T-helper 2 cell (primary cell): ENCODE data around the gene RACGAP1.

Experiments
- DNase-seq, 5 experiments: peaks; one replicate each; pipeline versions ENCODE4 v3.0.0 to v3.0.0-alpha.2; 2012 to 2022

Gene RACGAP1

DNA sequence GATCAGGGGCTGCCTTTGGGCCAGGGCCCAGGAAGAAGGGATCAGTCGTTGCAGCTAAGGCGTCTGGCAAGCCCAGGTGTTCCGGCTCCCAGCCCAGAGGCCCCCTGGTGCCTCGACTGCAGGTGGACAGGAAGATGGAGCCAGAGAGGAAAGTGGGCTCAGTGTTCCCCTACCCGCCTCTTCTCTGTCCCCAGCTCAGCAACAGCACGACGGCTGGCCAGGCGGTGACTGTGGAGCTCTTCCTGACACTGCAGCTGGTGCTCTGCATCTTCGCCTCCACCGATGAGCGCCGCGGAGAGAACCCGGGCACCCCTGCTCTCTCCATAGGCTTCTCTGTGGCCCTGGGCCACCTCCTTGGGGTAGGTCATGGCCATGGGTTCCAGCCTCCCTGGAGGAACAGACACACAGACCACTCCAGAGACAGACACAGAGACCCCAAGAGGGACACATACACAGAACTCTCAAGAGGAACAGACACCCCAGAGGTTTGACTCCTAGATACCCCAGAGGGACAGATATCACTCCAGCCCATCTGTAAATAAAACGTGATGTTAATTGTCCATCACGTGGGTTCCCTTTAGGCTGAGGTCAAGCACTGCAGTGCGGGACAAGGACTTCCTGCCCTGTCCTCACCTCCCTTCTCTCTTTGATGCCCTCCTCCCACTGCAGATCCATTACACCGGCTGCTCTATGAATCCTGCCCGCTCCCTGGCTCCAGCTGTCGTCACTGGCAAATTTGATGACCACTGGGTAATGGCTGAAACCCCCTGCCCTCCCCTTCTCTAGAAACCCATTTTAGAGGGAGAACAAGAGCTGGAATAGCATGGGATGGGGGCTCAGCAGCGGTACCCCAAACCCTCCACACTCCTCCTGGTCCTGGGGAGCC is 71.1 kb downstream of the RACGAP1 start:
- no peak for DNase-seq

DNA sequence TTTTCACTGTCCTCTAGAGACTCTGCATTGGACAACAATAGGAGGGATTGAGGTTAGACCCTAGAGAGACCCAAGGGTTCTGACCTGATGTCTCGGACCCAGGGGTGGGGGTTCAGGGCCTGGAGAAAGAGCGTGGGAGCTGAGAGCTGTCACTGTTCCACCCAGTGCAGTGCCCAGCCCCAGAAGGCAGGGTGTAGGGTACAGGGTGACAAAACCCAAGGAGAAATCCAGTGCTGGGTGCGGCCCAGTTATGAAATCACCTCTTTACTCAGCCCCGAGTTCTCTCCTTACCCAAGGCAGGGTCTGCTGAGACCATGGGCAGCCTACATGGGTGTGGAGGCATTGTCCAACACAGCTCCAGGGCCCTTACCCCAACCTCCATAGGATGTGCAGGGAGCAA is 72.1 kb downstream of the RACGAP1 start:
- DNase-seq = no peak

DNA sequence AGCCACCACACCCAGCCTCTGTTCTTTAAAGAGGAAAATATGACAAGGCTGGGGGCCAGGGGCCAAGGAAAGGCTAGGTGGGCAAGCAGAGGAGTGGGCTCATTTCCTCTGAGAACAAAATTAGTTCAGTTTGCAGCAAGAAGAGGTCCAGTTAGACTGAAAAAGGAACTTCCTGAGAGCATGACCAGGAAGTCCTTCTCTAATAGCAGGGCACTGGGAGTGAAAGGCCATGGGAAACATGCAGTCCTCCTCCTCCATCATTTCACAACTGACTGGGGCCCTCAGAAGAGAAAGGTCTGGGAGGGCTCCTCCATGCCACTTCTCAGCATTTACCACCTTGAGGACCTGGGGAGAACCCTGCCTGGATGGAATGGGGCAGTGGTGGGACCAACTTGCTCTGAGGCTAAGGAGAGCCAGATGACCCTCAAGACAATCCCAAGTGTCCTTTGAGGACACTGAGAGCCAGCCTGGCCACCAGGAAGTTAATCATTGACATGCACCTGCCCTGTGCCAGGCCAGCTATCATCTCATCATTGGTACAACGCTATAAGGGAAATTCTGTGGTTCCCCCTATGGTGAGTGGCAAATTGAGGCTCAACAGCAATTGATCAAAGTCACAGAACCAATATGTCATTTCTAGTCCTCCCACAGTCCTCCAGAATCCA is 72.8 kb downstream of the RACGAP1 start:
- no peak for DNase-seq

- DNase-seq = no peak
These were observed 73.7 kb downstream of the RACGAP1 start for GRCh38 chr12:49951411-49952240.

GRCh38 chr12:49950273-49951251 is 74.7 kb downstream of the RACGAP1 start, which contains the start of gene AQP2:
Gene AQP2 (plus strand): TSS chr12:49950737. CDS start chr12:49950831, 94 bp downstream.
- no peak for DNase-seq

DNA sequence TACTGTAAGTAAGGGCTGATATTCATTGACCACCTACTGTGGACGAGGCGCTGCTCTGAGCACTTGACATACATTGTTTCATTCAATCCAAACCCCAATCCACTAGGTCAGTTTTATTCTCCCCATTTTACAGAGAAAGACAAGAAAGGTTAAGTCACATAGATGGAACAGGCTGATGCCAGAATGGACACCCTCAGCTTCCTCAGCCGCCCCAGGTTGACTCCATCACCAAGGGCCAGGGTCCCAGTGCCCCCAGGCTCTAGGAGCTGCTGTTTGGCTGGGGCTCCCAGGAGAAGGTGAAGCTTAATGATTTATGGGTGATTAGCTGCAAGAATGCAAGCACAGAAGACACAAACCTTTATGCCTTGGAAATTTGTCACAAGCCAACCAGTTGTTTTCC is 75.4 kb downstream of the RACGAP1 start:
- DNase-seq = no peak

DNA sequence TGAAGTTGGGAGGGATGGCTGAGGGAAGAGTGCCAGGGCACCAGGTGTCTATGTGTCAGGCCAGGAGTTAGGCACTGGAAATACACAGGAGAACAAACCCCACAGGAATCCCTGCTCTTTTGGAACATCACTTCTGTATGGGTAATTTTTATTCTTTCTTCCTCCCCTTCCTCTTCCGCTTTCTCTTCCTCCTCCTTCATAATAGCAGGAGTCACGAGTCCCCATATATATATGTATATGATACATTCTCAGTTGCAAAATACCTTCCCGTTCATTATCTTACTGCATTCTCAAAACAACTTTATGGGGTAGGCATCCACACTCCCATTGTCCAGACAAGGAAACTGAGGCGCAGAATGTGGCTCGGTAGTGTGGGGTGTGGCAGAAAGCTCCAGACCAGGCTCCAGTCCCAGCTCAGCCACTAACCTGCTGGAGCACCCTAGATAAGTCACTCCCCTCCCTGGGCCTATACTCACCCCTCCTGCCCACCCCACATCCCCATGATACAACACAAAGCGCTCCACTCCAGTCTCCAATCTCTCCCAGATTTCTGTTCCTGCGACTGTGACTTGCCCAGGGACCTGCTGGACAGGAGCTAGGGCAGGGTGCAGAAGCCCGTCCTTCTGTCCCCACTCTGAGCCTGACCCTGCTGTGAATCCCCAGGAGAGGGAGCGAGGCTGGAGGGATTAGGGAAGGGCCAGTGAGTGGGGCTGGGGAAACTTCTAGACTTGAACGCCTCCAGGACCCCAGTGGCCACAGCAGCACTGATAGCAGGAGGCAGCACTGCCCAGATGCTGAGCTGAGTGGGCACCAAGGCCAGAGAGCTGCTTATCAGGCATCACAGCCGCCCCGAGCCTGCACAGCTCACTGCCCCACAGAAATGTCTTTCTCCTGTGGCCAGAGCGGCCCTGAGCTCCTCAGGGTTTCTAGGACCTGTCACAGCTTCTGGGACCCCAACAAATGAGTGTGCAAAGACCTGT is 76.1 kb downstream of the RACGAP1 start:
- DNase-seq = no peak

- DNase-seq = no peak
These were observed 77.6 kb downstream of the RACGAP1 start for GRCh38 chr12:49947593-49948226.

GRCh38 chr12:49946497-49946896 is 78.8 kb downstream of the RACGAP1 start:
- DNase-seq = no peak

DNA sequence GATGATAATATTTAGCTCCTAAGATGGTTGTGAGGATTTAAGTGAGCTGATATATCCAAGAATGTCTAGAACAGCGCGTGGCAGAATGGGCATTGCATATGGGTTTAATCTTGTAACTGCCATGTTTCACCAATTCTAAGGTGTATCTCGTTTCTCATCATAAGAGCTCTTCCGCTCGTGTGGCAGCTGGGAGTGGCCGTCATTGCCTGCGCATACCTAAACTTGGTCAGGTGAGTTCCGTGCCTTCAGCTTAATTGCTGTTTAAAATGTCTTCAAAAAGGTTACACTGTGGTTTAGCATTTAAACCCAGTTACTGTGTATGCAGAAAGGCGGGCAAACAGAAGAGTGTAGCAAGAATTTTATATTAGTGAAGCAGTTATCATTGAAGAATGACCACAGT is 79.2 kb downstream of the RACGAP1 start:
- DNase-seq = no peak

DNA sequence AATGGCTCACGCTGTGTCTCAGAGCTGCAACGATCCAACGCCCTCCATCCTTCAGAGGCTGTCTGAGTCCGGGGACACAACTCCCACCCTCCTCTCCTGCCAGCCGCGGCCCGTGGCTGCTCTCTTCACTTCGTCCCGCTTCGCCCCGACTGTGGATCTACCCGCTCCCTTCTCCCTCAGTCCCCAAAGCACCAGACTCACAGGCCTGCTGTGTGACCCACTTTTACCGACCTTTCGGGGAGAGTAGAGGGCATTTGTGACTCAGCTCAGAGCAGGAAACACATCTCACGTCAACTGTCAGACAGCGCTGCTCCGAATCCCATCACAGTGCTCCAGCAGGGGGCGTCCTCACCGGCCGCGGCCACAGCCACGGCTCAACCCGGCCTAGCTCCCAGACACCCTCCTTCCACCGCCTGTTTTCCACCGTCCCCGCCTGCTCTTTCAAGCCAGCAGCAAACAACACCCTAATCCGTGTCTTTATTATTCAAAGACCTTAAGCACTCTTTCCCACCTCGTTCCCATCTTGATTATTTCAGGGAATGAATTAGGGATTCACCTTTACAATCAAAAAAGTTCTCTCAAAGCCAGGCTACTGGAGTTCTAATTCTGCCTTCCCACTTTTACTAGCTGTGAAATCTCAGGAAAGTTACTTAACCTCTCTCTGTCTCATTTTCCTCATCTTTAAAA is 79.8 kb downstream of the RACGAP1 start:
- peak; percentile 52 to 86 (median 61) for DNase-seq

- no peak for DNase-seq
These were observed 80.6 kb downstream of the RACGAP1 start for GRCh38 chr12:49944718-49945117.

GRCh38 chr12:49944046-49944445 is 81.2 kb downstream of the RACGAP1 start:
- DNase-seq = no peak

- DNase-seq = no peak
These were observed 81.7 kb downstream of the RACGAP1 start for GRCh38 chr12:49943625-49943960.

- DNase-seq = no peak
These were observed 82.2 kb downstream of the RACGAP1 start for GRCh38 chr12:49942921-49943624.

GRCh38 chr12:49942512-49942893 is 82.8 kb downstream of the RACGAP1 start:
- no peak for DNase-seq

DNA sequence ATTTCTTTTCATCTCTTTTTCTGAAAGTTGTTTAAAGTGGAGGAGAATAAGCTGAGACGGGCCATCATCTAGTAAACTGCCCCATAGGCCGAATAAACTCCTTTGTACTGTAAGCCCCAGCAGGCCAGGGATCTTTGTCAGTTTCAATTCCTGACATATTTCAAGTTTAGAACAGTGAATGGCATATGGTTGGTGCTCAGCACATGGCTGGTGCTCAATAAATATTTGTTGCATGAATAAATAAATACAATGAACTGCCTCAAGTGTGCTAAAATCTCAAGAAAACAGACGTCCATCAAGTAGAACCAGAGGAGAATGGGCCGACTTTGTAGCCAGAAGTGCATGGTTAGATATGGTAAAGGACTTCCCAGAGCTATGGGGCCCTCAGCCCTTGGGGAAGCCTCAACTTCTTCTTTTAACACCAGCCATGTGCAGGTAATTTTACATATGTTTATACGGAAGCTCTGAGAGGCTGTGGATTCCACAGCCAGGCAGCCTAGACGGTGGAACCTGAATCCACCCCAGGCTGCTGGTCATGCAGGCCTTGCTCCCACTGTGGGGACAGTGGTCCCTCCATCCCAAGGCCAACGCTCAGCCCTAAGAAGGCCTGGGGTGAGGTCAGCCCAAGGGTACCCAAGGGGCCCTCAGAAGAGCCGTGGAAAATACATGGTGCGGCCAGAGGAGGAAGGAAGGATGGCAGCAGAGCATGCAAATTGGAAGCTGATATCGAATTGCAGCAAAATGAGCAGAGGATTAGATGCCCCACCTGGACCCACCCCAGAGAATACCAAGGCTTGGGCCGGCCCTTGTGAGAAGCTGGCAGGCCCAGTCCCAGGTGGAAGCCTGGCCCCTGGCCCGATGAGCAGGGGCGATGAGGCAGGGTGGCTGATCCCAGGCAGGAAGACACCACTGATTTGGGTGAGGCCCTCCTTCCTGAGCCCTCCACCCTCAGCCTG is 83.5 kb downstream of the RACGAP1 start:
- DNase-seq = no peak

DNA sequence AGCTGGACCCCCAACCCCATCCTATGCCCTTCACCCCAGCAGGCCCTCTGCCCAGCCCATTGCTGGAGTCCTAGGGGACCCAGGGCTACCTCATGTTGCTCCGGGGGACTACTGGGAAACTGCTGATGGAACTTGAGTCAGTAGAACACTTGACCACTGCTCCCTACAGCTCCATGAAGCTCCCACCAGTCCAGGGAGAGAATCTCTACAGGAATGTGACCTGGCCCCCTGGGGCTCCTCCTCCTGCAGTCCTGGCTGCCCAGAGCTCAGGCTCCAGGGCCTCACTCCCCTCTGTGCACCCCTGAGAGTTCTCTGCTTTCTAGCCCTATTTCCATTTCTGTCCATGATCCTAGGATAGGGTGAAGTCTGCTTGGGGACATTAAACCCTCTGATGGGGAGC is 85.6 kb downstream of the RACGAP1 start:
- DNase-seq = no peak
